NCI-H2029 treated with DMSO at 0.1 percent for 48 hours (cell line): ENCODE measurements around the gene NDRG3.
A peak's percentile ranks its signal among the peaks of the same experiment; 100 is the strongest.
"Not testable (repeated sequence)": the region's sequence is repeated elsewhere in the genome, so short reads cannot be mapped to it uniquely, and the experiment has no call there.

Experiments
- DNase-seq: peaks from one replicate; lab custom pipeline; 2025; lab: John Stamatoyannopoulos, UW

NDRG3 gene

DNA sequence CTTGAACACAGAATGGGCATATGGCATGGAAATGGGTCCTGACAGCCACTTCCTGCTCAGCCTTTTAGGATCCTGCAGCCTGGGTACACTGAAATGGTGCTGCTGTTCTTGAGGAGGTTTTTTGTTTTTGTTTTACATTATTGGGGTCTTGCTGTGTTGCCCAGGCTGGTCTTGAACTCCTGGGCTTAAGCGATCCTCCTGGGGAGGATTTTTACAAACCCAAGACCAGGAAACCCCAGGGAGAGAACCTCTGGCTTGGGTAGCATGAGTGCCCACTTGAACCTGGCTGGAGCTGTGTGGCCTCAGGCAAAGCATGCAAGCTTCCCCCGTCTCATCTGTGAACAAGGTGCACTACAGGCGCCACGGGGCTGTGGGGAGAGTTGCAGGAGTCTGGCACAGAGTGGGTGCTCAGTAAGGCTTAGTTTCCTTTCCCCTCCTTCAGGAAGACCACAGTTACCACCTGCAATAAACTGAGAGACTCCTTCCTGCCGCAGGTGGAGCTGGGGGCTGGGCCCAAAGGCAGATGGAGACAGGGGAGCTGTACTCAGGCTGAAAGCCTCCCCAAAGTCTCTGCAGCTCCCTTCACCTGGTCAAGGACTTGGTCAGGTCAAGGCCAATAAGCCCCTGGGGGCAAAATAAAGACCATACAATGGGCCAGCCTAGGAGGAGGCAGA lies 101.7 kb downstream of the NDRG3 start:
- no peak for DNase-seq

- no peak for DNase-seq
These were observed 103.8 kb downstream of the NDRG3 start for GRCh38 chr20:36642136-36642535.

- DNase-seq = no peak
These were observed 104.4 kb downstream of the NDRG3 start for GRCh38 chr20:36641506-36641843.

DNA sequence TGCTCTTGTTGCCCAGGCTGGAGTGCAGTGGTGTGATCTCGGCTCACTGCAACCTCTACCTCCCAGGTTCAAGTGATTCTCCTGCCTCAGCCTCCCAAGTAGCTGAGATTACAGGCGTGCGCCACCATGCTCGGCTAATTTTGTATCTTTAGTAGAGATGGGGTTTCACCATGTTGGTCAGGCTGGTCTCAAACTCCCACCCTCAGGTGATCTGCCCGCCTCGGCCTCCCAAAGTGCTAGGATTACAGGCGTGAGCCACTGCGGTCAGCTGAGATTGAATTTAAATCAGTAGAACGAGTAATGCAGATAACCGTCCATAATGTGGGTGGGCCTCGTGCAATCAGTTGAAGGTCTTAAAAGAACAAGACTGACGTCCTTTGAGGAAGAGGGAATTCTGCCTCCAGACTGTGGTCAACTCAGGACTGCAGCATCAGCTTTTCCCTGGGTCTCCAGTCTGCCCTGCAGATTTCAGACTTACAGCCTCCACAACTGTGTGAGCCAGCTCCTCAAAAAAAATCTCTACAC lies 107.0 kb downstream of the NDRG3 start:
- DNase-seq = not testable (repeated sequence)

DNA sequence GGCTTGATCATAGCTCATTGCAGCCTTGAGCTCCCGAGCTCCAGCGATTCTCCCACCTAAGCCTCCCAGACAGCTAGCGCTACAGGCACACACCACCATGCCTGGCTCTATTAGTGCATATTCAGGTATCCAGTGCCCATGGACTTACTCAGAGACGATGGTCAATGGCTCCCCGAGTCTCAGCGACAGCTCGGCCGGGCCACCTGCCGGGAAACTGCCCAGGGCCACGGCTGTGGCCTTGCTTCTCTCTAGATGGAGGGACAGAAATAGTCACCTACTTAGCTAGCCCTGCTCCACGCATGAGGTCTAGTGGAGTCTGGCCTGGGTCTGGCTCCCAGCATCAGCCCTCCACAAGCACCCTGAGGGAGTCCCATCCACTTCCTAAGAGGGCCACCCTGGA lies 111.5 kb downstream of the NDRG3 start:
- DNase-seq = no peak

DNA sequence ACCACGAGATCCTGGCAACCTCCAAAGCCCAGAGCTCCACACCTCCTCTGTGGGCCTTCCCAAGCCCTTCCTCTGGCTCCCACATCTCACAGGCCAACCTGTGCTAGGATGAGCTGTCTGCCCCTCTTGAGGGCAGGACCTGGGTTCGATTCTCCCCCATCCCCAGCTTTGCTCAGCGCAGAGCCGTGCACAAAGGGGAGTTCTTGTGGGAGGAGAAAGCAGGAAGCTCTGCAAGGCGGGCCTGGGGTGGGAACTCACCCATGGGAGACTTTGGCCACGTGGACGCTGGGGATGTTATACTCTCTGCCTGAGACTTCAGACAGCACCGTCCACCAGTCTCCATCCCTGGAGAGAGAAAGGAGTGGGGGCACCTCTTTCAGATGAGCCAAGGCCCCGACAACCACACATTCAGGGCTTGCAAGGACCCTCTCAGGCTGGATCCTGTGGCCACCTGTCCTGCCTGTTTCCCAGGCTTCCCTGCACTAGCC lies 112.6 kb downstream of the NDRG3 start:
- DNase-seq = no peak

DNA sequence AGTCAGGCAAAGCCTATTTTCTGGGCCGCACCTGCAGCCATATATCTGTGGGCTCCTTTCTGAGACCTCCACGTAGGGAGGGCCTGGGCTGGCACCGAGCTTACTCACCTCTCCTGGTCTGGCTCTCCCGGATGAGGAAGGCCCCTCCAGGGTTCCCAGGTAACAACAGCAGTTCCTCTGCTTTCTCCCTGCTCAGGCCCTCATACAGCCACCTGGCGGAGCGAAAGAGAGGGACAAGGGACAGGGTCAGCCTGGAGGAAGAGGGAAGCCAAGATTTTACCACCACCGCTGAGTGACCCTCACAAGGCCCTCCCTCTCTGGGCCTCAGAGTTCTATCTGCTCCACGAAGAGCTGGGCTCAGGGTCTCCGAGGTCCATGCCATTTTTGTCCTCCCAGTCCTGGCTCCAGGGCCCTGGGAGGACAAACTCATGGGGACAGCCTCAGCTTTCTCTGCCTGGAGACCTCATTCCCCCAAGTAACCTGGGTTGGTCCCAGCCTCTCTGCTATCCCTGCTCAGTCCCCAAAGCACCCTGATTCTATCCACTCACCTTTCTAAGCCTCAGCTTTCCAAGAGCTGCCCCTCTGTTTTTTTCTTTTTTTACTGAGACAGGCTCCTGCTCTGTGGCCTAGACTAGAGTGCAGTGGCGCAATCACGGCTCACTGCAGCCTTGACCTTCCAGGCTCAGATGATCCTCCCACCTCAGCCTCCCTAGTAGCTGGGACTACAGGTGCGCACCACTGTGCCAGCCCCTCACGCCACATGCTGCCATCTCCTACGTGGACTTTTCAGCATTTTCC lies 113.2 kb downstream of the NDRG3 start:
- no peak for DNase-seq

- DNase-seq = no peak
These were observed 113.8 kb downstream of the NDRG3 start for GRCh38 chr20:36632147-36632486.

DNA sequence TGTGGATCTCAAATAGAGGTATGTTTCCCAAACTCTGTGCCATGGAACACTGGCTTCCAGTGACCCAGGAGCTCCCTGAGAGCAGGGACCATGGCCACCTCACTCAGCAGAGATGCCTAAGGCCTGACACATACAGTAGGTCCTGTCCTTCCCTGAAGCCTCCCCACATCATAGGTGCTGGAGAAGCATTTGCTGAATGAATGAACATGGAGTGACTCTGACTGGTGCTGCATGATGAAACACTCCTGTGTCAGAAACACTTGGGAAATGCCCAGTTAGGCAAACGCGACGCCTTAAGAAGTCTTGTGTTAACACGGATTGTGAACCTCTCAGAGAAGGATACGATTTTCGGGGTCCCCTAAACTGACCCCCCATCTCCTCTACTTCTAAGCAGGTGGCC lies 114.2 kb downstream of the NDRG3 start:
- no peak for DNase-seq

DNA sequence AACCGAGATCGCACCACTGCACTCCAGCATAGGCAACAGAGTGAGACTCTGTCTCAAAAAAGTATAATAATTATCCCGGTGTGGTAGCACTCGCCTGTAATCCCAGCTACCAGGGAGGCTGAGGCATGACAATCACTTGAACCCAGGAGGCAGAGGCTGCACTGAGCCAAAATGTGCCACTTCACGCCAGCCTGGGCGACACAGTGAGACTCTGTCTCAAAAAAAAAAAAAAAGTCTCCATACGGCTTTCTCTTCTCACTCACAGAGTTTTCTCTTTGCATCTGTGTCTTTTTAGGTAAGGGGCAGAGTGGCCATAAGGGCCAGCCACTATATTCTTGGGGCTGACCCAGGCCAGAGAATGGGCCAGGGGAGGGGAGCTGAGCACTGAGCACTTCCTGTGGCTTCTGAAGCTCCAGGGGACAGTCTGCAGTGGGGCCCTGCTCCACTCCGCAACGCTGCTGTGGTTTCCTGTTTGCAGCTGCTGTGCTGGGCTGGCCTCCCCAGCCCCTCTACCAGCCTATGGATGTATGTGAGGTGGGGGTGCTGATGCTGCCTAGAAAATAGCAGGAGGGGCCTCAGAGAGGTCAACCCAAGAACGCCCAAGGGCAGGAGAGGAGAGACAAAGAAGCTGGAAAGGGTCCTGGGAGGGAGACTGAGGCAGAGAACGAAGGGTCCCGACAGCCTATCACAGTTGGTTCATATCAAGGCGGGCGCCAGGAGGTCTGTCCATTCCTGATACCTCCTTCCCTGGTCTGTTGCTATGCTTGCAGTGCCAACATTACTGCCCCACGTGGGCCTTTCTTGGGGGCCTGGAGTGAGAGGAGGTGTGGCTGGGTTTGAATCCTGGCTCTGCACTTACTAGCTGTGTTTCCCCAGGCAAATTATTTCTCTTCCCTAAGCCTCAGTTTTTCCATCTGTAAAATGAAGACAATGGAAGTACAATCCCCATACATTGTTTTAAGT lies 115.9 kb downstream of the NDRG3 start:
- DNase-seq = no peak

DNA sequence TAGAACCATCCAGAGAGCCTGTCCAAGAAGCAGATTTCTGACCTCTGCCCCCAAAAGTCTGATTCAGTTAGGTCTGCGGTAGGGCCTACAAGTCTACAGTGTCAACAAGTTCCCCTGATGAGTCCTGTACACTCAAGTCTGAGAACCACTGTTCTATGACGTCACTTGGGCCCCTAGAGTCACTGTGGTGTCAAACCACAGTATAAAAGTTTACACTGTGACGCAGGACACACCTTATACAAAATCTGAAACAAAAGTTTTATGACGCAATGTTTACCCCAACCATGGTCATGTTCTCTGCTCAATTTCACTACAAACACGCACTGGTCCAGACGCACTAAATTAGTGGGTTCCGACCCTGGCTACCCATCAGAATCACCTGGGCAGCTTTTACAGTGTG lies 117.8 kb downstream of the NDRG3 start:
- DNase-seq = no peak

GRCh38 chr20:36624944-36625324 lies 121.0 kb downstream of the NDRG3 start:
- peak; percentile 81 for DNase-seq

GRCh38 chr20:36624068-36624943 lies 121.6 kb downstream of the NDRG3 start:
- DNase-seq = peak; percentile 89

- no peak for DNase-seq
These were observed 122.4 kb downstream of the NDRG3 start for GRCh38 chr20:36623444-36623843.

DNA sequence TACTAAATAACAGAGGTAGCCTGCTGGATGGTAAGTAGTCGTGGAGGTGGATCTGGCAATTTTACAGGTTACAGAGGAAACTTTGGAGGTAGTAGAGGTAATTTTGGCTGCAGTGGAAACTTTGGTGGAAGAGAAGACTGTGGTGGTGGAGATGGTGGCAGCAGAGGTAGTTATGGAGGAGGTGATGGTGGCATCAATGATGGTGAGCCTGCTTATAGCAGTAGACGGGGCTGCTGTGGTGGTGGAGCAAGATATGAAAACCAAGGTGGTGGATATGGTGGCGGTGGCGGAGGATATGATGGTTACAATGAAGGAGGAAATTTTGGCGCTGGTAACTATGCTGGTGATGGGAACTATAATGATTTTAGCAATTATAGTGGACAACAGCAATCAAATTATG lies 125.0 kb downstream of the NDRG3 start:
- no peak for DNase-seq

DNA sequence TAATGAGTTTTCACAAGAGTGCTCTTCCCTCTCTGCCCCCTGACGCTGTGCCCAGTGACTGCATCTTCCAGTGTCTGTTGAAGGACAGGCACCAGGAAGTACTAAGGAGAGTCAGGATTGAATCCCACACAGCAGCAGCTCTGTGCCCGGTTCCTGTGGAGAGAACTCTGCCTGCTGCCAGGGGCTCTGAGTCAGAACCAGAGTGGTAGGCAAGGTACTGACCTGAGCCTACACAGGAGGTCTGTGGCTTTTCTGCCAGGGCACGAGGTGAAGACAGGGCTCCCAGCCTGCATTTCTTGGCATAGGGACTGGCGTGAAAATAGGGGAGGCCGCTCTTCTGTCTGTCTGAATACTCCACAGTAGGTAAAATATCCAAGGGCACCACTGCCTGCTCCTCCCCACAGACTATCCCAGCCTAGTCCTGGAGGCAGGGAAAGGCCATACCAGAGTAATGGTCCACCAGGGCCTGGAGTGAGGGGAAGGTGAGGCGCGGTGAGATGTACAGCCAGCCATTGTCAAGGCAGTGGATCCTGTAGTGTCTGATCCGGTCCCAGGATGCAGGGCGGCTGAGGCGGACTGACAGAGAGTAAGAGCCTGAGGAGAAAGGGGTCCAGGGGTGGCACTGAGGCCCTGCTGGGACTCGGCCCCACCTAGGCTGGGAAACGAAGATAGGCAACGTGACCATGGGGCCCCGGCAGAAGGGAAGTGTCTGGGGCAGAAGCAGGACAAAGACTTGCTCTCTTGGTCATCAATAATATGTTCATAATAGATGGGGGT lies 130.9 kb downstream of the NDRG3 start:
- peak; percentile 58 for DNase-seq

DNA sequence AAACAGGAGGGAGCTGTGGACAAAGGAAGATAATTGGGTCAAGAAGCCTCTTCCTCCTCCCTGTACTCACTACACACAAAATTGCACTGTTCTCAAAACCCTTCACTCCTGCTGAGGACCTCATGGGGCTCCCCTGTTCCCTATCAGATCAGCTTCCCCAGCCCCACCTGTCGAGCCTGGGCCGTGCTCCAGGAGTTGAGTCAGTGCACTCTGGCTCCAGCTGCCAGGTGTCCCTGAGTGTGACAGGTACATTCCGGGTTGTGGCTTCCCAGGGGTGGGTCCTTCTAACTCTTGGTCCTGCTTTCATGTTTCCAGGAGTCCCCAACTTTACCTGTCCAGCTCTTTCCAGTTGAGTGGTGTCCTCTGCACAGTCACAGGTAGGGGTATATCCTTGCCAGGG lies 131.9 kb downstream of the NDRG3 start:
- DNase-seq = peak; percentile 90

- DNase-seq = no peak
These were observed 134.3 kb downstream of the NDRG3 start for GRCh38 chr20:36611625-36612024.

- DNase-seq = not testable (repeated sequence)
These were observed 137.5 kb downstream of the NDRG3 start for GRCh38 chr20:36608388-36608728.

GRCh38 chr20:36607586-36608387 lies 138.1 kb downstream of the NDRG3 start:
- DNase-seq = no peak
